AG09319 (cell line): ENCODE measurements around the gene RARS1.

Experiments used
- DNase-seq: peaks from one replicate; pipeline ENCODE4 v3.0.0-alpha.2; 2010; ENCODE audit warnings: low read depth; ENCODE audit errors: extremely low read depth
- CTCF ChIP-seq: IDR thresholded peaks from 2 replicates; pipeline ENCODE4 v1.5.1; 2011; ENCODE audit warnings: low read depth, mild to moderate bottlenecking, inconsistent platforms, low read length, moderate library complexity

RARS1 gene

GRCh38 chr5:168479166-168479565 lies 7.1 kb upstream of the RARS1 start:
- no peak for TF ChIP-seq CTCF
- no peak for DNase-seq

- no peak for TF ChIP-seq CTCF
- DNase-seq, result no peak
These were observed 5.7 kb upstream of the RARS1 start for GRCh38 chr5:168480601-168481000.

GRCh38 chr5:168481330-168481788 lies 4.9 kb upstream of the RARS1 start:
- no peak for TF ChIP-seq CTCF
- DNase-seq, result no peak

GRCh38 chr5:168482361-168482760 lies 3.9 kb upstream of the RARS1 start:
- no peak for TF ChIP-seq CTCF
- no peak for DNase-seq

GRCh38 chr5:168489059-168489458 lies 2.8 kb downstream of the RARS1 start:
- TF ChIP-seq CTCF, result no peak
- DNase-seq, result no peak

GRCh38 chr5:168494057-168494555 lies 7.8 kb downstream of the RARS1 start:
- TF ChIP-seq CTCF, result no peak
- no peak for DNase-seq

- no peak for TF ChIP-seq CTCF
- no peak for DNase-seq
These were observed 16.4 kb downstream of the RARS1 start for GRCh38 chr5:168502563-168503237.
